K562 (cell line): ENCODE measurements around the gene TBC1D7. TPM values are rescaled to one million over a fixed set of nuclear protein-coding genes. Genes with fewer than 3 reads are reported as not detected.

ENCODE experiments used
- CREM ChIP-seq: IDR thresholded peaks from 2 replicates; pipeline ENCODE4 v1.6.1; 2014; ENCODE audit warnings: antibody characterized with exemption, low read depth
- CXXC5 ChIP-seq: fragments of 250-450 bp; sonication (Bioruptor Pico); IDR thresholded peaks from 2 replicates; pipeline ENCODE4 v1.8.0; 2022; ENCODE audit warnings: inconsistent platforms, mild to moderate bottlenecking, moderate library complexity
- ETV1 ChIP-seq: fragments of 450-650 bp; conservative IDR thresholded peaks from 2 replicates; pipeline ENCODE4 v1.6.1; 2016; ENCODE audit warnings: missing genetic modification characterization, control low read depth, low read depth, missing compliant biosample characterization
- ETV6 ChIP-seq, 3 experiments: fragments of 150-350 bp in 1 of 3; sonication (generic) in 1 of 3; formaldehyde crosslinking in 1 of 3; IDR thresholded peaks; 2 replicates each; pipeline versions ENCODE4 v1.6.1 to v1.8.0; 2014 to 2022; ENCODE audit warnings: borderline replicate concordance in 2 of 3, low read depth in 2 of 3, antibody characterized with exemption in 1 of 3, low read length in 1 of 3, mild to moderate bottlenecking in 1 of 3, missing genetic modification reagents in 1 of 3
- GATAD2B ChIP-seq: fragments of 450-650 bp; IDR thresholded peaks from 2 replicates; pipeline ENCODE4 v1.6.1; 2017; ENCODE audit warnings: mild to moderate bottlenecking, borderline replicate concordance
- GTF2E2 ChIP-seq: fragments of 200-800 bp; sonication (Bioruptor generic); IDR thresholded peaks from 2 replicates; pipeline ENCODE4 v1.6.1; 2016; ENCODE audit warnings: missing genetic modification characterization, missing compliant biosample characterization
- MBD2 ChIP-seq: sonication (generic); IDR thresholded peaks from 2 replicates; pipeline ENCODE4 v1.6.1; 2016; ENCODE audit warnings: low read depth, borderline replicate concordance
- PHF21A ChIP-seq: fragments of 450-650 bp; IDR thresholded peaks from 2 replicates; pipeline ENCODE4 v1.6.1; 2017; ENCODE audit warnings: low read depth, borderline replicate concordance
- RAD51 ChIP-seq: fragments of 450-650 bp; IDR thresholded peaks from 2 replicates; pipeline ENCODE4 v1.7.1; 2016; ENCODE audit warnings: low read depth, mild to moderate bottlenecking, borderline replicate concordance
- RBFOX2 ChIP-seq: fragments of 200-400 bp; formaldehyde crosslinking; IDR thresholded peaks from 2 replicates; pipeline ENCODE4 v1.6.1; 2017; ENCODE audit warnings: low read depth, mild to moderate bottlenecking, low read length, moderate library complexity
- ZBTB7A ChIP-seq: IDR thresholded peaks from 2 replicates; pipeline ENCODE4 v1.6.1; 2011; ENCODE audit warnings: low read depth, mild to moderate bottlenecking, low read length, moderate library complexity, borderline replicate concordance; ENCODE audit not compliant: control insufficient read depth
- ZNF717 ChIP-seq: fragments of 250-450 bp; sonication (Bioruptor Pico); IDR thresholded peaks from 2 replicates; pipeline ENCODE4 v1.5.0; 2021
- polyA plus RNA-seq, 8 experiments: library from polyadenylated mRNA; depleted of rRNA in 4 of 8; stranded (reverse) in 5 of 8; unstranded in 3 of 8; fragments of >200 nt; fragmentation: Nextera tagmentation in 2 of 8; fragmentation: Illumina TruSeq in 1 of 8; extraction: Ambion mirVana in 2 of 8; extraction: Trizol in 1 of 8; gene quantifications; 2 replicates each; pipeline versions ENCODE4 v1.2.1 to v1.2.3, GENCODE V29; 2011 to 2014; ENCODE audit warnings: inconsistent platforms in 1 of 8, missing spikeins in 1 of 8
- total RNA-seq, 7 experiments: library from RNA; depleted of rRNA in 6 of 7; stranded (reverse); fragments of >200 nt in 6 of 7; fragmentation: Illumina TruSeq in 2 of 7; extraction: Trizol in 2 of 7; gene quantifications; 2 replicates each; pipeline versions ENCODE4 v1.2.1 to v1.2.3, GENCODE V29; 2011 to 2021; ENCODE audit warnings: low replicate concordance in 1 of 7
- TF ChIP-seq, protein P1 (sequence below), 2 experiments: fragments of 450-650 bp; conservative IDR thresholded peaks; 2 replicates each; pipeline ENCODE4 v1.6.1; 2017; ENCODE audit warnings: mild to moderate bottlenecking in 2 of 2, moderate library complexity in 2 of 2
- TF ChIP-seq, protein P2 (sequence below): IDR thresholded peaks from 2 replicates; pipeline ENCODE4 v1.6.1; 2014; ENCODE audit warnings: antibody characterized with exemption
- TF ChIP-seq, protein P3 (sequence below): fragments of 450-650 bp; IDR thresholded peaks from 2 replicates; pipeline ENCODE4 v1.6.1; 2016; ENCODE audit warnings: borderline replicate concordance
- TF ChIP-seq, protein P4 (sequence below): sonication (generic); formaldehyde crosslinking; IDR thresholded peaks from 2 replicates; pipeline ENCODE4 v1.5.0; 2020; ENCODE audit warnings: missing genetic modification reagents
- TF ChIP-seq, protein P5 (sequence below): fragments of 250-450 bp; sonication (Bioruptor Pico); IDR thresholded peaks from 2 replicates; pipeline ENCODE4 v1.8.0; 2022; ENCODE audit warnings: inconsistent platforms, mild to moderate bottlenecking, moderate library complexity, borderline replicate concordance

TBC1D7 gene
- total and polyA plus RNA-seq, 9 of the 15 experiments (the other 6 are each of a cell fraction or from before 2014, with no cell fraction given): 49.4 to 107 (median 61.1) TPM

DNA sequence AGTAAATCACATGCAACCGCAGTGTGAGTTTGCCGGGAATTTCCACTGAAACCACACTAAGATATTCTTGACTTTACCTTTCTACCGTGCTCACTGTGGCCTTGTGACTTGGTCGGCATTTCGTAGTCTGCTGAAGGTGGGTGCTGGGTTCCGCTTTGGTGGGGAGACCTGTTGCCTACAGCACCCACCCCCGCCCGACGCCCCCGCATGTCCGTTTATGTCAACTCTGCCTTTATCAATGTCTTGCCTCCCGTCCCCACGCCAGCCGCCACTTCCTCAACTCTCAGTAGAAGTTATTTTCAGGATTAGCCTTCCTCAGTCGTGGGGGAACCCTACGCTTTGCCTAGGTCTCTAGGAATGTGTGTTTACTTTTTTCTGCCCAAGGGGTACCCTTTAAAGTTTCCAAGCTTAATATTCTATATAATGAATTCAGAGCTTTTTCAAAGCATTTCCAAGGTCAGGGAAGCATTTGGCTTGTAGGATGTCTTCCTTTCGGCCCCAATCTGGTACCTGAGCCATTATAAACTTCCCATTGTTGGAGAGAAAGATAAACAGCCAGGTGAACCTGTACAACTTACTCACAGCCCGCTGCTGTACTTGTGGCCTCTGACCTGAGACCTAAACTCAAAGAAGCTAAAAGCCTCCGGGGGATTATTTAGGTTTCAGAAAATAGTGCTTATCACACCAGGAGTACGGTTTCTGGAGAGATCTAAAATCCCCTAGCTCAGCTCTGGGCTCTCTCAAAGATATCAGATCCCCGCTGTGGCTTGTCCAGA is 54.2 kb downstream of the TBC1D7 start (continued):
- peak; percentile 89 for TF ChIP-seq CREM
- TF ChIP-seq ETV1: peak; percentile 60; the same call in 1 of the 2 replicates
- TF ChIP-seq, protein P1, sequence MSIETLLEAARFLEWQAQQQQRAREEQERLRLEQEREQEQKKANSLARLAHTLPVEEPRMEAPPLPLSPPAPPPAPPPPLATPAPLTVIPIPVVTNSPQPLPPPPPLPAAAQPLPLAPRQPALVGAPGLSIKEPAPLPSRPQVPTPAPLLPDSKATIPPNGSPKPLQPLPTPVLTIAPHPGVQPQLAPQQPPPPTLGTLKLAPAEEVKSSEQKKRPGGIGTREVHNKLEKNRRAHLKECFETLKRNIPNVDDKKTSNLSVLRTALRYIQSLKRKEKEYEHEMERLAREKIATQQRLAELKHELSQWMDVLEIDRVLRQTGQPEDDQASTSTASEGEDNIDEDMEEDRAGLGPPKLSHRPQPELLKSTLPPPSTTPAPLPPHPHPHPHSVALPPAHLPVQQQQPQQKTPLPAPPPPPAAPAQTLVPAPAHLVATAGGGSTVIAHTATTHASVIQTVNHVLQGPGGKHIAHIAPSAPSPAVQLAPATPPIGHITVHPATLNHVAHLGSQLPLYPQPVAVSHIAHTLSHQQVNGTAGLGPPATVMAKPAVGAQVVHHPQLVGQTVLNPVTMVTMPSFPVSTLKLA (conservative IDR thresholded peaks at IDR 0.05): peak; percentile 60 to 79
- TF ChIP-seq RBFOX2: peak; percentile 73
- TF ChIP-seq GATAD2B: 0 out of 2 replicates have a peak, but pooled peaks have one; percentile 18
- TF ChIP-seq, protein P2, sequence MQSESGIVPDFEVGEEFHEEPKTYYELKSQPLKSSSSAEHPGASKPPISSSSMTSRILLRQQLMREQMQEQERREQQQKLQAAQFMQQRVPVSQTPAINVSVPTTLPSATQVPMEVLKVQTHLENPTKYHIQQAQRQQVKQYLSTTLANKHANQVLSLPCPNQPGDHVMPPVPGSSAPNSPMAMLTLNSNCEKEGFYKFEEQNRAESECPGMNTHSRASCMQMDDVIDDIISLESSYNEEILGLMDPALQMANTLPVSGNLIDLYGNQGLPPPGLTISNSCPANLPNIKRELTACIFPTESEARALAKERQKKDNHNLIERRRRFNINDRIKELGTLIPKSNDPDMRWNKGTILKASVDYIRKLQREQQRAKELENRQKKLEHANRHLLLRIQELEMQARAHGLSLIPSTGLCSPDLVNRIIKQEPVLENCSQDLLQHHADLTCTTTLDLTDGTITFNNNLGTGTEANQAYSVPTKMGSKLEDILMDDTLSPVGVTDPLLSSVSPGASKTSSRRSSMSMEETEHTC: peak; percentile 81; the same call in 1 of the 2 replicates
- peak; percentile 71 for TF ChIP-seq CXXC5 (CRISPR knock-in tag)
- no peak for TF ChIP-seq GTF2E2 (tag)
- TF ChIP-seq MBD2: peak; percentile 80; the same call in 1 of the 2 replicates
- no peak for TF ChIP-seq ZNF717 (CRISPR knock-in tag)
- peak; percentile 26; the same call in 1 of the 2 replicates for TF ChIP-seq RAD51
- TF ChIP-seq, protein P3, sequence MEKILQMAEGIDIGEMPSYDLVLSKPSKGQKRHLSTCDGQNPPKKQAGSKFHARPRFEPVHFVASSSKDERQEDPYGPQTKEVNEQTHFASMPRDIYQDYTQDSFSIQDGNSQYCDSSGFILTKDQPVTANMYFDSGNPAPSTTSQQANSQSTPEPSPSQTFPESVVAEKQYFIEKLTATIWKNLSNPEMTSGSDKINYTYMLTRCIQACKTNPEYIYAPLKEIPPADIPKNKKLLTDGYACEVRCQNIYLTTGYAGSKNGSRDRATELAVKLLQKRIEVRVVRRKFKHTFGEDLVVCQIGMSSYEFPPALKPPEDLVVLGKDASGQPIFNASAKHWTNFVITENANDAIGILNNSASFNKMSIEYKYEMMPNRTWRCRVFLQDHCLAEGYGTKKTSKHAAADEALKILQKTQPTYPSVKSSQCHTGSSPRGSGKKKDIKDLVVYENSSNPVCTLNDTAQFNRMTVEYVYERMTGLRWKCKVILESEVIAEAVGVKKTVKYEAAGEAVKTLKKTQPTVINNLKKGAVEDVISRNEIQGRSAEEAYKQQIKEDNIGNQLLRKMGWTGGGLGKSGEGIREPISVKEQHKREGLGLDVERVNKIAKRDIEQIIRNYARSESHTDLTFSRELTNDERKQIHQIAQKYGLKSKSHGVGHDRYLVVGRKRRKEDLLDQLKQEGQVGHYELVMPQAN: peak; percentile 57; the same call in 1 of the 2 replicates
- TF ChIP-seq, protein P4, sequence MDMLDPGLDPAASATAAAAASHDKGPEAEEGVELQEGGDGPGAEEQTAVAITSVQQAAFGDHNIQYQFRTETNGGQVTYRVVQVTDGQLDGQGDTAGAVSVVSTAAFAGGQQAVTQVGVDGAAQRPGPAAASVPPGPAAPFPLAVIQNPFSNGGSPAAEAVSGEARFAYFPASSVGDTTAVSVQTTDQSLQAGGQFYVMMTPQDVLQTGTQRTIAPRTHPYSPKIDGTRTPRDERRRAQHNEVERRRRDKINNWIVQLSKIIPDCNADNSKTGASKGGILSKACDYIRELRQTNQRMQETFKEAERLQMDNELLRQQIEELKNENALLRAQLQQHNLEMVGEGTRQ (CRISPR knock-in tag): no peak
- TF ChIP-seq ZBTB7A: peak; percentile 84; the same call in 1 of the 2 replicates
- TF ChIP-seq ETV6 (IDR thresholded peaks at IDR 0.05; ENCODE audit: borderline replicate concordance in 1 of 2, low read depth in 2 of 2, low read length in 1 of 2): peak in 1 of 2 experiments; percentile 74; a peak in 1 of 4 replicates
- TF ChIP-seq ETV6 (CRISPR knock-in tag; IDR thresholded peaks at IDR 0.05; ENCODE audit: borderline replicate concordance): no peak
- TF ChIP-seq PHF21A: no peak
- TF ChIP-seq, protein P5, sequence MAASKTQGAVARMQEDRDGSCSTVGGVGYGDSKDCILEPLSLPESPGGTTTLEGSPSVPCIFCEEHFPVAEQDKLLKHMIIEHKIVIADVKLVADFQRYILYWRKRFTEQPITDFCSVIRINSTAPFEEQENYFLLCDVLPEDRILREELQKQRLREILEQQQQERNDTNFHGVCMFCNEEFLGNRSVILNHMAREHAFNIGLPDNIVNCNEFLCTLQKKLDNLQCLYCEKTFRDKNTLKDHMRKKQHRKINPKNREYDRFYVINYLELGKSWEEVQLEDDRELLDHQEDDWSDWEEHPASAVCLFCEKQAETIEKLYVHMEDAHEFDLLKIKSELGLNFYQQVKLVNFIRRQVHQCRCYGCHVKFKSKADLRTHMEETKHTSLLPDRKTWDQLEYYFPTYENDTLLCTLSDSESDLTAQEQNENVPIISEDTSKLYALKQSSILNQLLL: no peak
